A549 (cell line): ENCODE measurements around the gene COG2. TPM values are rescaled to one million over a fixed set of nuclear protein-coding genes. Genes with fewer than 3 reads are reported as not detected.

Source experiments
- ATAC-seq, 2 experiments: fragments of 200-7000 bp in 1 of 2; fragments of >200 bp in 1 of 2; cut with Nextera tagmentation in 1 of 2; cut with Tn5 transposase in 1 of 2; 3 replicates each; pipeline versions ENCODE4 v1.8.0 to v1.9.1; 2018 to 2020; ENCODE audit warnings: mild to moderate bottlenecking in 1 of 2, moderate library complexity in 1 of 2
- CTCF ChIA-PET: fragments of 300-600 bp; sonication (Branson Sonifier 250); formaldehyde crosslinking; extraction: SDS; loops from one replicate; lab custom pipeline; 2021; ENCODE audit warnings: antibody characterized with exemption, inconsistent platforms; lab: Yijun Ruan, JAX
- POLR2A ChIA-PET: fragments of 350-600 bp; formaldehyde crosslinking; extraction: SDS; loops from one replicate; lab custom pipeline; 2021; ENCODE audit warnings: antibody characterized with exemption, inconsistent platforms; lab: Yijun Ruan, JAX
- DNase-seq, 2 experiments: peaks; one replicate each; pipeline versions ENCODE4 v3.0.0 to v3.0.0-alpha.2; 2011 to 2016; ENCODE audit warnings: low read depth in 1 of 2, low spot score in 1 of 2
- FAIRE-seq: peaks from 2 replicates; lab custom pipeline; 2011; peaks lifted over from hg19 to GRCh38; lab: Jason Lieb, UNC
- H3K27ac ChIP-seq, 2 experiments: fragments of >200 bp; sonication (Bioruptor Twin); formaldehyde crosslinking; 3 replicates each; pipeline ENCODE4 v1.5.1; 2016 to 2017
- H3K4me1 ChIP-seq: fragments of >200 bp; sonication (Bioruptor Twin); formaldehyde crosslinking; 3 replicates; pipeline ENCODE4 v1.6.1; 2016
- H3K4me2 ChIP-seq: fragments of >200 bp; sonication (Bioruptor Twin); formaldehyde crosslinking; 3 replicates; pipeline ENCODE4 v1.6.1; 2016
- H3K4me3 ChIP-seq: fragments of >200 bp; sonication (Bioruptor Twin); formaldehyde crosslinking; 3 replicates; pipeline ENCODE4 v1.5.1; 2016
- H3K9me3 ChIP-seq: fragments of >200 bp; sonication (Bioruptor Twin); formaldehyde crosslinking; 3 replicates; pipeline ENCODE4 v1.6.1; 2016
- BCL3 ChIP-seq: fragments of >200 bp; sonication (Bioruptor Twin); formaldehyde crosslinking; IDR thresholded peaks from 3 replicates; pipeline ENCODE4 v1.6.1; 2016
- BHLHE40 ChIP-seq: IDR thresholded peaks from 2 replicates; pipeline ENCODE4 v1.6.1; 2012; ENCODE audit warnings: low read depth, low read length, inconsistent platforms
- CEBPB ChIP-seq, 2 experiments: fragments of >200 bp in 1 of 2; sonication (Bioruptor Twin) in 1 of 2; formaldehyde crosslinking in 1 of 2; IDR thresholded peaks; 2 replicates each; pipeline ENCODE4 v1.6.1; 2012 to 2016
- CHD4 ChIP-seq: fragments of 200-600 bp; sonication (generic); IDR thresholded peaks from 2 replicates; pipeline ENCODE4 v1.6.1; 2016; ENCODE audit warnings: antibody characterized with exemption, mild to moderate bottlenecking, borderline replicate concordance
- ESRRA ChIP-seq: fragments of 150-350 bp; IDR thresholded peaks from 2 replicates; pipeline ENCODE4 v1.6.1; 2014; ENCODE audit warnings: mild to moderate bottlenecking, low read length, borderline replicate concordance
- FOSL2 ChIP-seq, 2 experiments: fragments of 450-650 bp in 1 of 2; fragments of >200 bp in 1 of 2; sonication (Bioruptor Twin) in 1 of 2; formaldehyde crosslinking; IDR thresholded peaks; 2 replicates each; pipeline versions ENCODE4 v1.5.0 to v1.6.1; 2016 to 2020; ENCODE audit warnings: mild to moderate bottlenecking in 1 of 2, moderate library complexity in 1 of 2
- FOXS1 ChIP-seq: fragments of 250-450 bp; sonication (Bioruptor Pico); IDR thresholded peaks from 2 replicates; pipeline ENCODE4 v1.5.0; 2020; ENCODE audit warnings: mild to moderate bottlenecking, moderate library complexity
- HOXA7 ChIP-seq: fragments of 250-450 bp; sonication (Bioruptor Pico); IDR thresholded peaks from 2 replicates; pipeline ENCODE4 v1.5.0; 2020; ENCODE audit warnings: mild to moderate bottlenecking, moderate library complexity
- HOXB5 ChIP-seq: fragments of 250-450 bp; sonication (Bioruptor Pico); IDR thresholded peaks from 2 replicates; pipeline ENCODE4 v1.5.0; 2020; ENCODE audit warnings: mild to moderate bottlenecking, moderate library complexity
- KDM1A ChIP-seq: fragments of 200-600 bp; sonication (generic); IDR thresholded peaks from 2 replicates; pipeline ENCODE4 v1.6.1; 2016; ENCODE audit warnings: low read depth, mild to moderate bottlenecking
- MYC ChIP-seq: IDR thresholded peaks from 2 replicates; pipeline ENCODE4 v1.6.1; 2012; ENCODE audit warnings: mild to moderate bottlenecking, inconsistent platforms, low read length, improper control_type of control experiment, borderline replicate concordance
- NPAS2 ChIP-seq: fragments of 250-450 bp; sonication (Bioruptor Pico); IDR thresholded peaks from 2 replicates; pipeline ENCODE4 v1.8.0; 2022; ENCODE audit warnings: mild to moderate bottlenecking, moderate library complexity, borderline replicate concordance
- PHF8 ChIP-seq: fragments of 200-600 bp; sonication (generic); IDR thresholded peaks from 2 replicates; pipeline ENCODE4 v1.6.1; 2016; ENCODE audit warnings: low read depth, mild to moderate bottlenecking, antibody characterized with exemption, moderate library complexity, borderline replicate concordance
- POLR2A ChIP-seq: IDR thresholded peaks from 2 replicates; pipeline ENCODE4 v1.6.1; 2012; ENCODE audit warnings: mild to moderate bottlenecking, low read length
- POLR2AphosphoS2 ChIP-seq: conservative IDR thresholded peaks from 2 replicates; pipeline ENCODE4 v1.6.1; 2012; ENCODE audit warnings: low read length, improper control_type of control experiment, inconsistent platforms
- RCOR1 ChIP-seq: fragments of 150-350 bp; IDR thresholded peaks from 2 replicates; pipeline ENCODE4 v1.6.1; 2014; ENCODE audit warnings: antibody characterized with exemption, low read length, low read depth
- SREBF2 ChIP-seq: fragments of 450-650 bp; IDR thresholded peaks from 2 replicates; pipeline ENCODE4 v1.6.1; 2014; ENCODE audit warnings: mild to moderate bottlenecking, moderate library complexity
- TFCP2L1 ChIP-seq: fragments of 250-450 bp; sonication (Bioruptor Pico); IDR thresholded peaks from 2 replicates; pipeline ENCODE4 v1.5.0; 2021; ENCODE audit warnings: mild to moderate bottlenecking
- TP53 ChIP-seq: fragments of 250-450 bp; sonication (Bioruptor Pico); IDR thresholded peaks from 2 replicates; pipeline ENCODE4 v1.5.0; 2021; ENCODE audit warnings: mild to moderate bottlenecking, moderate library complexity
- USF2 ChIP-seq: fragments of 450-650 bp; IDR thresholded peaks from 2 replicates; pipeline ENCODE4 v1.6.1; 2014; ENCODE audit warnings: antibody characterized with exemption
- ZFP36 ChIP-seq: fragments of 450-650 bp; IDR thresholded peaks from 2 replicates; pipeline ENCODE4 v1.6.1; 2014; ENCODE audit warnings: borderline replicate concordance; ENCODE audit not compliant: partially characterized antibody
- ZNF302 ChIP-seq: fragments of 250-450 bp; sonication (Bioruptor Pico); IDR thresholded peaks from 2 replicates; pipeline ENCODE4 v1.9.0; 2021; ENCODE audit warnings: inconsistent platforms, mild to moderate bottlenecking, moderate library complexity
- WGBS: methylation state at CpG from one replicate; pipeline ENCODE4 v1.1.6; 2017; ENCODE audit errors: missing lambda C conversion rate; 5-methylcytosine and 5-hydroxymethylcytosine counted together
- polyA plus RNA-seq, 4 experiments: library from polyadenylated mRNA; depleted of rRNA in 3 of 4; stranded (reverse); fragments of >200 nt; fragmentation: RNase III in 1 of 4; extraction: RNeasy Plus Mini Kit Qiagen cat#74134 plus additional on column Dnase treatment in 1 of 4; gene quantifications; 2 replicates in 3 of 4; 3 replicates in 1 of 4; pipeline ENCODE4 v1.2.3, GENCODE V29; 2011 to 2017
- TF ChIP-seq, protein P1 (sequence below): fragments of >200 bp; sonication (Bioruptor Twin); formaldehyde crosslinking; IDR thresholded peaks from 3 replicates; pipeline ENCODE4 v1.5.1; 2016
- TF ChIP-seq, protein P2 (sequence below): IDR thresholded peaks from 2 replicates; pipeline ENCODE4 v1.6.1; 2012

The COG2 gene
- polyA plus RNA-seq, 2 of the 4 experiments (the other 2 are of a cell fraction): 23.0 to 34.2 TPM

- H3K27ac ChIP-seq: no peak overlapping the region
- no peak overlapping the region for H3K4me2 ChIP-seq
- WGBS: 40% methylated on average over 4 of the region's 4 CpGs
- ChIA-PET CTCF (no interaction called here), POLR2A (no interaction called here)
- H3K4me1 ChIP-seq: no peaks in the 10 kb centered on the region
- no peak overlapping the region for H3K4me3 ChIP-seq
- H3K9me3 ChIP-seq: no peaks in the 10 kb centered on the region
- DNase-seq: no peak
- no peak for FAIRE-seq
- TF ChIP-seq HOXA7 (CRISPR knock-in tag) (no peak), TP53 (CRISPR knock-in tag) (no peak), POLR2AphosphoS2 (no peak), BHLHE40 (no peak), NPAS2 (no peak), MYC (no peak), FOSL2 (IDR thresholded peaks at IDR 0.05) (no peak), FOSL2 (CRISPR knock-in tag; IDR thresholded peaks at IDR 0.05) (no peak), KDM1A (no peak), POLR2A (no peak), TFCP2L1 (CRISPR knock-in tag) (no peak), ZNF302 (CRISPR knock-in tag) (no peak), PHF8 (no peak), ZFP36 (no peak), HOXB5 (CRISPR knock-in tag) (no peak)
- TF ChIP-seq, protein P1, sequence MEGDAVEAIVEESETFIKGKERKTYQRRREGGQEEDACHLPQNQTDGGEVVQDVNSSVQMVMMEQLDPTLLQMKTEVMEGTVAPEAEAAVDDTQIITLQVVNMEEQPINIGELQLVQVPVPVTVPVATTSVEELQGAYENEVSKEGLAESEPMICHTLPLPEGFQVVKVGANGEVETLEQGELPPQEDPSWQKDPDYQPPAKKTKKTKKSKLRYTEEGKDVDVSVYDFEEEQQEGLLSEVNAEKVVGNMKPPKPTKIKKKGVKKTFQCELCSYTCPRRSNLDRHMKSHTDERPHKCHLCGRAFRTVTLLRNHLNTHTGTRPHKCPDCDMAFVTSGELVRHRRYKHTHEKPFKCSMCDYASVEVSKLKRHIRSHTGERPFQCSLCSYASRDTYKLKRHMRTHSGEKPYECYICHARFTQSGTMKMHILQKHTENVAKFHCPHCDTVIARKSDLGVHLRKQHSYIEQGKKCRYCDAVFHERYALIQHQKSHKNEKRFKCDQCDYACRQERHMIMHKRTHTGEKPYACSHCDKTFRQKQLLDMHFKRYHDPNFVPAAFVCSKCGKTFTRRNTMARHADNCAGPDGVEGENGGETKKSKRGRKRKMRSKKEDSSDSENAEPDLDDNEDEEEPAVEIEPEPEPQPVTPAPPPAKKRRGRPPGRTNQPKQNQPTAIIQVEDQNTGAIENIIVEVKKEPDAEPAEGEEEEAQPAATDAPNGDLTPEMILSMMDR: no peak
- no peak for ATAC-seq
Measured at GRCh38 chr1:230700132-230700531, 57.9 kb downstream of the COG2 start.

DNA sequence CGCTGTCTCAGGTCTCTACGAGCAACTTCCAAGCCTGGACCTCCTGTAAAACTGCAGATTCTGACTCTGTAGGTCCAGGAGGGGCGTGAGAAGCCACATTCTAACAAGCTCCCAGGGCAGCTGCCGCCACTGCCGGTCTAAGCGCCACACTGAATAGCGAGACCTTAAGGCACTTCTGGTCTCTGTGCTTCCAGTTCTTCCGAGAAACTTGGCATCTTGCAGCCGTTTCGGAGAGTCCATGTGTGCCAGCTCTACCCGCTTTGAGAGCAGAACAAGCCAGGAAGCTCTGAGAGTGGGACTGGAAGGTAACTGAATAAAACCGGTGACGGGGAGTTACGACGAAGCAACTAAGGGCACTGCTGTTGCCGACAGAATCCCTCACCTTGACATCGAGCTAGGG is 59.2 kb downstream of the COG2 start:
- DNase-seq (no peak), FAIRE-seq (no peak), ATAC-seq (no peak)
- ChIA-PET POLR2A (no interaction called here), CTCF (interaction anchor here (1.3 kb wide), 1 partner anchor 16 kb away, joined by 3 read pairs; no protein-coding TSS in a partner anchor)
- WGBS: 84% methylated on average over 16 of the region's 17 CpGs
- no peak overlapping the region for H3K4me3 ChIP-seq
- no peak for TF ChIP-seq CHD4
- TF ChIP-seq RCOR1: no peak
- TF ChIP-seq USF2: no peak
- TF ChIP-seq FOXS1 (CRISPR knock-in tag): no peak
- TF ChIP-seq, protein P1: no peak
- no peak for TF ChIP-seq CEBPB (IDR thresholded peaks at IDR 0.05)
- TF ChIP-seq, protein P2, sequence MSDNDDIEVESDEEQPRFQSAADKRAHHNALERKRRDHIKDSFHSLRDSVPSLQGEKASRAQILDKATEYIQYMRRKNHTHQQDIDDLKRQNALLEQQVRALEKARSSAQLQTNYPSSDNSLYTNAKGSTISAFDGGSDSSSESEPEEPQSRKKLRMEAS: no peak
- no peak for TF ChIP-seq SREBF2
- no peak for TF ChIP-seq PHF8
- TF ChIP-seq BCL3: no peak
- TF ChIP-seq TFCP2L1 (CRISPR knock-in tag): no peak
- no peak for TF ChIP-seq NPAS2
- TF ChIP-seq ESRRA: no peak
- no peaks in the 10 kb centered on the region for H3K9me3 ChIP-seq
- no peaks in the 10 kb centered on the region for H3K4me1 ChIP-seq
- no peak overlapping the region for H3K4me2 ChIP-seq
- no peak overlapping the region for H3K27ac ChIP-seq
